ENCODE measurements around the gene RHEX. TPM values are rescaled to one million over a fixed set of nuclear protein-coding genes. Genes with fewer than 3 reads are reported as not detected.

Gene RHEX
- total RNA-seq, 2 experiments from 2014 or later = not detected

GRCh38 chr1:206116191-206116872, 63.4 kb downstream of the RHEX start:
- Mint-ChIP-seq H3K27me3 (peaks cover 31% of the 10 kb centered on the region), H3K27ac (no peak overlapping the region), H3K36me3 (peaks cover 3% of the 10 kb centered on the region), H3K9me3 (peaks cover 3% of the 10 kb centered on the region), H3K4me1 (ENCODE audit: low read depth) (peaks cover 8% of the 10 kb centered on the region), H3K4me3 (no peak overlapping the region)
- POLR2A ChIA-PET = no interaction called here
- intact Hi-C loops (cut with micrococcal nuclease) = no loop called here
- CTCF ChIA-PET = interaction anchor here (1.6 kb wide), 1 partner anchor 139 kb away, joined by 4 read pairs; no protein-coding TSS in a partner anchor
- no peak for DNase-seq

- ChIA-PET CTCF (interaction anchor here (0.8 to 1.3 kb wide), 2 partner anchors 11 to 90 kb away, joined by 3 to 7 read pairs; no protein-coding TSS in a partner anchor), POLR2A (no interaction called here)
- Mint-ChIP-seq H3K9me3 (peaks cover 7% of the 10 kb centered on the region), H3K27ac (no peak overlapping the region), H3K4me3 (no peak overlapping the region), H3K4me1 (ENCODE audit: low read depth) (peaks cover 8% of the 10 kb centered on the region), H3K27me3 (peaks cover 31% of the 10 kb centered on the region), H3K36me3 (peaks cover 3% of the 10 kb centered on the region)
- intact Hi-C loops (cut with micrococcal nuclease) = no loop called here
- no peak for DNase-seq
Observed at GRCh38 chr1:206116873-206117150, 63.8 kb downstream of the RHEX start.

- CTCF ChIA-PET = interaction anchor here (0.8 to 1.3 kb wide), 2 partner anchors 12 to 91 kb away, joined by 3 to 7 read pairs; no protein-coding TSS in a partner anchor
- H3K9me3 Mint-ChIP-seq = peaks cover 12% of the 10 kb centered on the region
- POLR2A ChIA-PET = no interaction called here
- H3K27ac Mint-ChIP-seq = no peak within 1 kb of the TSS
- DNase-seq = peak; percentile 62
- peak within 1 kb of the TSS; percentile 46 for H3K4me3 Mint-ChIP-seq
- peaks cover 6% of the 10 kb centered on the region for H3K36me3 Mint-ChIP-seq
- peaks cover 8% of the 10 kb centered on the region for H3K4me1 Mint-ChIP-seq (ENCODE audit: low read depth)
- peaks cover 33% of the 10 kb centered on the region for H3K27me3 Mint-ChIP-seq
- intact Hi-C loops (cut with micrococcal nuclease) = no loop called here
Observed at GRCh38 chr1:206117151-206117948, 64.4 kb downstream of the RHEX start, which contains the start of gene AVPR1B. Gene AVPR1B (minus strand): TSS chr1:206117388. CDS start chr1:206116890, 498 bp downstream.

DNA sequence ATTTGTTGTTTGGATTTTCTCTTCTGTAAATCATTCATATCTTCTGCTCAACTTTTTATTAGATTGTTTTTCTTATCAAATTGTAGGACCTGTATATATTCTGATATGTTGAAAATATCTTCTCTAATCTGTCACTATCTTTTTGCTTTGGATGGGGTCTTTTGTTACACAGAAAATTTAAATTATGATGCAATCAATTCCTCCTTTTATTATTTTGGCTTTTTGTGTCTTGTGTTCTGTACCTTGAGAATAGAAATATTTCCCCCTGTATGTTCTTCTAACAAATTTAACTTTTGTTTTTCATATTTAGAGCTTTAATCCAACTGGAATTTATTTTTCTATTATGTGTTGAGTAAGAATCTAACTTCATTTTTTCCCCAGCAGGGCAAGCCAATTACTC, 67.4 kb downstream of the RHEX start:
- H3K27ac Mint-ChIP-seq = no peak overlapping the region
- CTCF ChIA-PET = interaction anchor here (1.5 kb wide), 1 partner anchor 15 kb away, joined by 5 read pairs; no protein-coding TSS in a partner anchor
- peaks cover 8% of the 10 kb centered on the region for H3K4me1 Mint-ChIP-seq (ENCODE audit: low read depth)
- H3K4me3 Mint-ChIP-seq = no peak overlapping the region
- POLR2A ChIA-PET = no interaction called here
- peaks cover 37% of the 10 kb centered on the region for H3K27me3 Mint-ChIP-seq
- H3K9me3 Mint-ChIP-seq = peaks cover 16% of the 10 kb centered on the region
- no peak for DNase-seq
- intact Hi-C loops (cut with micrococcal nuclease) = no loop called here
- H3K36me3 Mint-ChIP-seq = peaks cover 6% of the 10 kb centered on the region

DNA sequence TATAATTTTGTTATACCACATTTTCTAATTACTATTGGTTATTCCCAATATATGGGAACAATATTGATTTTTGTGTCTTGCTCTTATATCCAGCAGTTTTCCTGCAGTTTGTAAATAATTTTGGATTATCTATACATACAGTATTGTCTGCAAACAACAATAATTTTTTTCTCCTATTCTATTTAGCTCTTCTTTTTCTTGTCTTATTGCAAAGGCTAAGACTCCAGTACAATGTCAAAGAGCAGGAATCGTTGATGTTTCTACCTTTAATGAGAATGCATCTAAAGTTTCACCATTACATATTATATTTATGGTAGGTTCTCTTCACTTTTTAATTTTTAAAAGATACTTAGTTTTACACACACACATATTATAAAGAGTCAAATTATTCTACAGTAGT, 68.3 kb downstream of the RHEX start:
- Mint-ChIP-seq H3K27ac (no peak overlapping the region), H3K36me3 (peaks cover 6% of the 10 kb centered on the region), H3K4me3 (no peak overlapping the region), H3K4me1 (ENCODE audit: low read depth) (peaks cover 8% of the 10 kb centered on the region), H3K9me3 (peaks cover 16% of the 10 kb centered on the region), H3K27me3 (peaks cover 35% of the 10 kb centered on the region)
- intact Hi-C loops (cut with micrococcal nuclease) = no loop called here
- POLR2A ChIA-PET = no interaction called here
- no peak for DNase-seq
- CTCF ChIA-PET = interaction anchor here (1.4 kb wide), 1 partner anchor 15 kb away, joined by 3 read pairs; no protein-coding TSS in a partner anchor

DNA sequence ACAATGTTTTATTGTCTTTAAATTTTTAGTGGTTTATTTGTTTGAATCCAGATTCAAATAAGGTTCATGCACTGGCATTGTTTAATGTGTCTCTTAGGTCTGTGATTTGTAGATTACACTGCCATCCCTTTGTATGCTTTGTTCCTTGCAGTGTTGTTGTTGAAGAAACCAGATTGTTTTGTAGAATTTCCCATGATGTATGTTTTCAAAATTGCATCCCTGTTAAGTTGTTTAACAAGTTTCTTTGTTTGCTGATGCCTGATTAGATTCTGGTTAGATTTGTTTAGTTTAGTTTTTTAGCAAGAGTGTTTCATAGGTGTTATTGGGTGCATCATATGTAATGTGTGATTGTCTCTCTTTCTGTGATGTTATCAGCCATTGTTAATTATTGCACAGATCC, 69.7 kb downstream of the RHEX start:
- H3K4me1 Mint-ChIP-seq (ENCODE audit: low read depth) = peaks cover 2% of the 10 kb centered on the region
- H3K27ac Mint-ChIP-seq = no peak overlapping the region
- peaks cover 16% of the 10 kb centered on the region for H3K9me3 Mint-ChIP-seq
- POLR2A ChIA-PET = interaction anchor here (0.7 kb wide), 1 partner anchor 125 kb away, joined by 4 read pairs; no protein-coding TSS in a partner anchor
- H3K36me3 Mint-ChIP-seq = peaks cover 6% of the 10 kb centered on the region
- peaks cover 33% of the 10 kb centered on the region for H3K27me3 Mint-ChIP-seq
- intact Hi-C loops (cut with micrococcal nuclease) = no loop called here
- H3K4me3 Mint-ChIP-seq = no peak overlapping the region
- DNase-seq = no peak
- CTCF ChIA-PET = no interaction called here

GRCh38 chr1:206125346-206125745, 72.4 kb downstream of the RHEX start:
- Mint-ChIP-seq H3K9me3 (peaks cover 16% of the 10 kb centered on the region), H3K27ac (no peak overlapping the region), H3K27me3 (peaks cover 26% of the 10 kb centered on the region), H3K4me1 (ENCODE audit: low read depth) (no peaks in the 10 kb centered on the region), H3K36me3 (peaks cover 4% of the 10 kb centered on the region), H3K4me3 (no peak overlapping the region)
- DNase-seq = no peak
- ChIA-PET POLR2A (no interaction called here), CTCF (interaction anchor here (1.1 to 1.6 kb wide), 2 partner anchors 19 to 95 kb away, joined by 3 read pairs; no protein-coding TSS in a partner anchor)
- intact Hi-C loops (cut with micrococcal nuclease) = no loop called here

- POLR2A ChIA-PET = no interaction called here
Observed at GRCh38 chr1:206127336-206127735, 74.4 kb downstream of the RHEX start.

GRCh38 chr1:206128196-206128595, 75.2 kb downstream of the RHEX start:
- no peak for DNase-seq
- Mint-ChIP-seq H3K9me3 (no peaks in the 10 kb centered on the region), H3K4me1 (ENCODE audit: low read depth) (no peaks in the 10 kb centered on the region), H3K4me3 (no peak overlapping the region), H3K27me3 (peaks cover 23% of the 10 kb centered on the region), H3K27ac (no peak overlapping the region), H3K36me3 (no peaks in the 10 kb centered on the region)
- CTCF ChIA-PET = interaction anchor here (1.3 kb wide), 1 partner anchor 22 kb away, joined by 3 read pairs; no protein-coding TSS in a partner anchor
- POLR2A ChIA-PET = no interaction called here
- intact Hi-C loops (cut with micrococcal nuclease) = no loop called here

More at GRCh38 chr1:206127336-206127735, 74.4 kb downstream of the RHEX start:
- Mint-ChIP-seq H3K9me3 (peaks cover 4% of the 10 kb centered on the region), H3K4me3 (no peak overlapping the region), H3K36me3 (peaks cover under 1% of the 10 kb centered on the region), H3K27me3 (peaks cover 26% of the 10 kb centered on the region), H3K4me1 (ENCODE audit: low read depth) (no peaks in the 10 kb centered on the region), H3K27ac (no peak overlapping the region)
- no peak for DNase-seq
- CTCF ChIA-PET = interaction anchor here (1.3 kb wide), 1 partner anchor 21 kb away, joined by 3 read pairs; no protein-coding TSS in a partner anchor
- intact Hi-C loops (cut with micrococcal nuclease) = no loop called here

- no peak overlapping the region for H3K27ac Mint-ChIP-seq
Observed at GRCh38 chr1:206131037-206131436, 78.1 kb downstream of the RHEX start.

GRCh38 chr1:206133751-206134415, 80.9 kb downstream of the RHEX start:
- Mint-ChIP-seq H3K27ac (no peak overlapping the region), H3K36me3 (no peaks in the 10 kb centered on the region), H3K4me3 (no peak overlapping the region), H3K27me3 (peaks cover 15% of the 10 kb centered on the region), H3K4me1 (ENCODE audit: low read depth) (no peaks in the 10 kb centered on the region), H3K9me3 (no peaks in the 10 kb centered on the region)
- ChIA-PET POLR2A (no interaction called here), CTCF (interaction anchor here (1.6 kb wide), 1 partner anchor 215 kb away, joined by 4 read pairs; no protein-coding TSS in a partner anchor)
- no peak for DNase-seq
- intact Hi-C loops (cut with micrococcal nuclease) = no loop called here

More at GRCh38 chr1:206131037-206131436, 78.1 kb downstream of the RHEX start:
- H3K36me3 Mint-ChIP-seq = no peaks in the 10 kb centered on the region
- no peaks in the 10 kb centered on the region for H3K9me3 Mint-ChIP-seq
- intact Hi-C loops (cut with micrococcal nuclease) = no loop called here
- POLR2A ChIA-PET = no interaction called here
- DNase-seq = no peak
- CTCF ChIA-PET = interaction anchor here (1.3 kb wide), 1 partner anchor 25 kb away, joined by 3 read pairs; no protein-coding TSS in a partner anchor
- H3K4me3 Mint-ChIP-seq = no peak overlapping the region
- peaks cover 20% of the 10 kb centered on the region for H3K27me3 Mint-ChIP-seq
- H3K4me1 Mint-ChIP-seq (ENCODE audit: low read depth) = no peaks in the 10 kb centered on the region

- no peaks in the 10 kb centered on the region for H3K4me1 Mint-ChIP-seq (ENCODE audit: low read depth)
- intact Hi-C loops (cut with micrococcal nuclease) = no loop called here
Observed at GRCh38 chr1:206135248-206135647, 82.3 kb downstream of the RHEX start.

More at GRCh38 chr1:206135248-206135647, 82.3 kb downstream of the RHEX start:
- no peak for DNase-seq
- Mint-ChIP-seq H3K36me3 (no peaks in the 10 kb centered on the region), H3K9me3 (no peaks in the 10 kb centered on the region), H3K4me3 (no peak overlapping the region), H3K27me3 (peaks cover 23% of the 10 kb centered on the region), H3K27ac (no peak overlapping the region)
- POLR2A ChIA-PET = no interaction called here
- CTCF ChIA-PET = no interaction called here
